GM12875 (cell line): Measurements from ENCODE around the gene ART1.

ENCODE experiments used
- H3K4me3 ChIP-seq: one replicate; pipeline ENCODE4 v1.5.1; 2011; ENCODE audit warnings: low read depth, low read length, control low read depth
- TF ChIP-seq, protein P1 (sequence below): IDR thresholded peaks from 2 replicates; pipeline ENCODE4 v1.5.1; 2011; ENCODE audit warnings: low read depth, mild to moderate bottlenecking, control low read depth, inconsistent platforms, low read length, moderate library complexity, borderline replicate concordance; ENCODE audit not compliant: insufficient read depth

The ART1 gene

DNA sequence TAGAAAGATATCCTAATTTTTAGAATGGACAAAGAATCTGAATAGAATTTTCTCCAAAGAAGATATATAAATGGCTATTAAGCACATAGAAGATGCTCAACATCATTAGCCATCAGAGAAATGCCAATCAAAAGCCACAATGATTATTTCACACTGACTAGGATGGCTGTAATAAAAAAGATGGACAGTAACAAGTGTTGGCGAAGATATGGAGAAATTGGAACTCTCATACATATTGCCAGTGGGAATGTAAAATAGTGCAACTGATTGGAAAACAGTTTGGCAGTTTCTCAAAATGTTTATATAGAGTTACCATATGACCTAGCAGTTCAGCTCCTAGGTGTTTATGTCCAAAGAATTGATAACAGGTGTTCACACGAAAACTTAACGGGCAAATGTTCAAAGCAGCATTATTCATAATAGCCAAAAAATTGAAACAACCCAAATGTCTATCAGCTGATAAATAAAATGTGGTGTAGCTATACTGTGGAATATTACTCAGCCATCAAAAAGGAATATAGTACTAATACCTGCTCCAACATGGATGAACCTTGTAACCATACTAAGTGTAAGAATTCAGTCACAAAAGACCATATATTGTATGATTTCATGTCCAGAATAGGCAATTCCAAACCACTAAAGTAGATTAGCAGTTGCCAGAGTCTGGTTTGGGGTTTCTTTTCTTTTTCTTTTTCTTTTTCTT is 32.8 kb upstream of the ART1 start:
- TF ChIP-seq, protein P1, sequence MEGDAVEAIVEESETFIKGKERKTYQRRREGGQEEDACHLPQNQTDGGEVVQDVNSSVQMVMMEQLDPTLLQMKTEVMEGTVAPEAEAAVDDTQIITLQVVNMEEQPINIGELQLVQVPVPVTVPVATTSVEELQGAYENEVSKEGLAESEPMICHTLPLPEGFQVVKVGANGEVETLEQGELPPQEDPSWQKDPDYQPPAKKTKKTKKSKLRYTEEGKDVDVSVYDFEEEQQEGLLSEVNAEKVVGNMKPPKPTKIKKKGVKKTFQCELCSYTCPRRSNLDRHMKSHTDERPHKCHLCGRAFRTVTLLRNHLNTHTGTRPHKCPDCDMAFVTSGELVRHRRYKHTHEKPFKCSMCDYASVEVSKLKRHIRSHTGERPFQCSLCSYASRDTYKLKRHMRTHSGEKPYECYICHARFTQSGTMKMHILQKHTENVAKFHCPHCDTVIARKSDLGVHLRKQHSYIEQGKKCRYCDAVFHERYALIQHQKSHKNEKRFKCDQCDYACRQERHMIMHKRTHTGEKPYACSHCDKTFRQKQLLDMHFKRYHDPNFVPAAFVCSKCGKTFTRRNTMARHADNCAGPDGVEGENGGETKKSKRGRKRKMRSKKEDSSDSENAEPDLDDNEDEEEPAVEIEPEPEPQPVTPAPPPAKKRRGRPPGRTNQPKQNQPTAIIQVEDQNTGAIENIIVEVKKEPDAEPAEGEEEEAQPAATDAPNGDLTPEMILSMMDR: no peak
- H3K4me3 ChIP-seq: no peak overlapping the region

- H3K4me3 ChIP-seq: no peak overlapping the region
- TF ChIP-seq, protein P1: no peak
Measured at GRCh38 chr11:3613998-3614741, 30.8 kb upstream of the ART1 start.

DNA sequence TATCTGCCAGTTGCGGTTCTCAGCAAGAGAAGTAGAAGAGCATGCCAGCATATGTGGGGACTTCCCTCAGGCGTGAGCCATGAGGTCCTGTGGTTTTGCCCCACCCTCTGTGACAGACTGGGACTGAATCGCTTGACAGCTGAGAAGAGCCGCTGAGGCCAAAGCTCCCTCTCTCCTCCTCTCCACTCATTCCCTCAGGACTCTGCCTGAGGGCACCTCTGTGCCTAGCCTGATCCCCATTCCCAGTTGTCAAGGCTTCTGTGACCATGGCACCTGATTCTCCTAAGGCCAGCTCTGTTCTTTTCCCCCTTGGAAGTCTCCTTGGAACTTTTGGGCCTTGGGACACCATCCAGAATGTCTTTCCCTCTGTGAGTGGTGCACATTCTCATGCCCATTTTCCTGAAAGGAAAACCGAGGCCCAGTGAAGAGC is 30.2 kb upstream of the ART1 start:
- TF ChIP-seq, protein P1: no peak
- no peak overlapping the region for H3K4me3 ChIP-seq

GRCh38 chr11:3615998-3616397 is 28.9 kb upstream of the ART1 start:
- TF ChIP-seq, protein P1: no peak
- no peak overlapping the region for H3K4me3 ChIP-seq

DNA sequence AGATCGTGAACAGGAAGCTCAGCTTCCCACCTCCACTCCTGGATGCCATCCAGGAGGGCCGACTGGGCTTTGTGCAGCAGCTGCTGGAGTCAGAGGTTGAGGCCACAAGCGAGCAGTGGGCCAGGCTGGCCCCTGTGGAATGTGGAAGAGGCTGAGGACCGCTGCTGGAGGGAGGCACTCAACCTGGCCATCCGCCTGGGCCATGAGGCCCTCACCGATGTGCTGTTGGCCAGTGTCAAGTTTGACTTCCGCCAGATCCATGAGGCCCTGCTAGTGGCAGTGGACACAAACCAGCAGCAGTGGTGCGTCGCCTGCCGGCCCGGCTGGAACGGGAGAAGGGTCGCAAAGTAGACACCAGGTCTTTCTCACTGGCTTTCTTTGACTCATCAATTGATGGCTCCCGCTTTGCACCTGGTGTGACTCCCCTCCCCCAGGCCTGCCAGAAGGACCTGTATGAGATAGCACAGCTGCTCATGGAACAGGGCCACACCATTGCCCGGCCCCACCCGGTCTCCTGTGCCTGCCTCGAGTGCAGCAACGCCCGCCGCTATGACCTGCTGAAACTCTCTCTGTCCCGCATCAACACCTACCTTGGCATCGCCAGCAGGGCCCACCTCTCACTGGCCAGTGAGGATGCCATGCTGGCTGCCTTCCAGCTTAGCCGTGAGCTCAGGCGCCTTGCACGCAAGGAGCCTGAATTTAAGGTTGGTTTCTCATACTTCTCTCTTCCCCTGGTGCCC is 28.0 kb upstream of the ART1 start:
- TF ChIP-seq, protein P1: no peak
- H3K4me3 ChIP-seq: no peak overlapping the region

DNA sequence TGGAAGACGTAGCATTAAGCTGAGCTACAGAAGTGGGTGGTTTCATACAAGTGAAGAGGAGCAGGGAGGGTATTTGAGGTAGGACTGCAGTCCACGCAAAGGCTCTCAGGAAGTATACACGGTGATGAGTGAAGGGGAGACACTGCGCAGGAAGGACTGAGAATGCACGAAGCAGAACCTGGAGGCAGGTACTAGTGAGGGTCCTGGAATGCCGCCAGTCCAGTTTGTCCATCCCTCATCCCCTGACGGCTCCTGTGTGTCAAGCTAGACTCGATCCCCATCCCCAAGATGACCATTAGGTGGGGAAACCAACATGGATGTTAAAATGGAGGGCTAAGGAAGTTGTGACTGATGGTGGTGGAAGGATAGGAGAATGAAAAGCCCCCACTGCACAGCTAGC is 26.9 kb upstream of the ART1 start:
- no peak overlapping the region for H3K4me3 ChIP-seq
- TF ChIP-seq, protein P1: no peak
